ENCODE data around the gene PRICKLE2.

DNA sequence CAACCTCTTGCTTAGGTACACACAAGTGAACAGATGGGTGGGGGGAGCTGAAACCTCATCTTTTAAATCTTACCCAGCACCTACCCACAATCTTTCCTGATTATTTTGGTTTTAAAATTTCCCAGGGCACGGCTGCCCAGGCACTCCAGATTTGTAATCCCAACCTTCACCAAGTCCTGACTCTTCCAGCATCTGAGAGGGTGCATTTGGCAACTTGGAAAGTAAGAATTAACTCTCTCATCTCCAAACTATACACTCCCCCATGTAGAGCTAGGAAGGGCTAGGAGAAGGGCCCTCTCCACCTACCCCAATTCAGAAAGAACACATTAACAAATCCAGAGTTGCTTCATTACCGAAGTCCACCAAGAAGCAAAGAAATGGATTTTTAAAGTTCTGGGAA lies 41.7 kb upstream of the PRICKLE2 start:
- TF ChIP-seq CTCF (IDR thresholded peaks at IDR 0.05) (no peak), TCF7L2 (IDR thresholded peaks at IDR 0.05; ENCODE audit: low read depth, low read length) (no peak), POLR2AphosphoS5 (IDR thresholded peaks at IDR 0.05; ENCODE audit: low read depth, low read length) (no peak), SIN3A (IDR thresholded peaks at IDR 0.05; ENCODE audit: borderline replicate concordance, insufficient read depth, low read depth, low read length) (no peak)
